Inferior parietal cortex (tissue), 1 donor: Measurements from ENCODE around the gene HIVEP3.

ENCODE experiments used
- DNase-seq: peaks from one replicate; pipeline ENCODE4 v3.0.0-alpha.2; 2016; ENCODE audit errors: extremely low spot score

The HIVEP3 gene

DNA sequence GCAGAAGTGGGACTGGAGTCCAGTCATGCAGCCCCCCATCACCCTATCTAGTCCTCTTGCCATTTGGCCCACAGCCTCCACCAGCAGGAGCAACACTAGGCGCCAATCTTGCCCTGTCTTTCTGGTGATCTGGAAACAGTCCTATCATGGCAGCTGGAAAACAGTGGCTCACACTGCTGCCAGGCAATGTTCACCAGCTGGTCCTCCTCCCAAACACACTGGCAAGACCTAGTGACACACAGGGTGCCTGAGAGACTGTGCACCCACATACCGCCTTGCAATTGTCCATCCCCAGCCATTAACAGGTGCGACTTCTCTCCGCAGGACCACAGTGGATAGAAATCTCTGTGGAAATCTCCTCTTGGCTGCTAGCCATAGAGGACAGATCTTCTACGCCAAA lies 105.5 kb downstream of the HIVEP3 start:
- no peak for DNase-seq

DNA sequence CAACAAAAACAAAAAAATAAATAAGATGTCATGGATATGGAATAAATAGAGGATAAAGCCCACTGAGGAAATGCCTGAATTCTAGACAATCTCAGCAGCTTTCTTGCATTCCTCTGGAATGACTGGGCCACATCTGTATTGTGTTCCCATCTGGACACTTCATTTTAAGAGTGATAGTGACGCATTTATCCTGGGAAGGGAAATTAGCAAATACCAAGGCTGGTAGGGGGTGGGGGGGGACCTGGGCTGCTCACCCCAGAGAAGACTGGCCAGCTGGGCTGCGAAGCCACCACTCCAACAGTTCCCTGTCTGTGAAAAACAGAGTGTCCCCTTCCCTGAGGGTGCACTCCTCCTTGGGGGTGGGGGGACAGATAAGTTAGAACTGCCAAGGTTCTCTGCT lies 106.3 kb downstream of the HIVEP3 start:
- no peak for DNase-seq

DNA sequence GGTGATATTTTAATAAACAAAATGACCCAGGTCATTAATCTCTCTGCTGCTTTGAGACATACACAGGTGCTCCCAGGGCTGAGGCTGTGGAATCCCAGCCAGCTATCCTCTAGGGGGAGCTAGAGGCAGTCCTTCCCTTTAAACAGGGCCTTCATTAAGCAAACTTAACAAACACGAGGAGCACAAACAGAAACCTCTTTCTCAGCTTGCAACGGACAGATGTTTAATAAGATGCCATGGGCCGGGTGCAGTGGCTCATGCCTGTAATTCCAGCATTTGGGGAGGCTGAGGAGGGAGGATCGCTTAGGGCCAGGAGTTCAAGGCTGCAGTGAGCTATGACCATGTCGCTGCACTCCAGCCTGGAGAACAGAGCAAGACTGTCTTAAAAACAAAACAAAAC lies 106.7 kb downstream of the HIVEP3 start:
- peak; percentile 48 for DNase-seq

DNA sequence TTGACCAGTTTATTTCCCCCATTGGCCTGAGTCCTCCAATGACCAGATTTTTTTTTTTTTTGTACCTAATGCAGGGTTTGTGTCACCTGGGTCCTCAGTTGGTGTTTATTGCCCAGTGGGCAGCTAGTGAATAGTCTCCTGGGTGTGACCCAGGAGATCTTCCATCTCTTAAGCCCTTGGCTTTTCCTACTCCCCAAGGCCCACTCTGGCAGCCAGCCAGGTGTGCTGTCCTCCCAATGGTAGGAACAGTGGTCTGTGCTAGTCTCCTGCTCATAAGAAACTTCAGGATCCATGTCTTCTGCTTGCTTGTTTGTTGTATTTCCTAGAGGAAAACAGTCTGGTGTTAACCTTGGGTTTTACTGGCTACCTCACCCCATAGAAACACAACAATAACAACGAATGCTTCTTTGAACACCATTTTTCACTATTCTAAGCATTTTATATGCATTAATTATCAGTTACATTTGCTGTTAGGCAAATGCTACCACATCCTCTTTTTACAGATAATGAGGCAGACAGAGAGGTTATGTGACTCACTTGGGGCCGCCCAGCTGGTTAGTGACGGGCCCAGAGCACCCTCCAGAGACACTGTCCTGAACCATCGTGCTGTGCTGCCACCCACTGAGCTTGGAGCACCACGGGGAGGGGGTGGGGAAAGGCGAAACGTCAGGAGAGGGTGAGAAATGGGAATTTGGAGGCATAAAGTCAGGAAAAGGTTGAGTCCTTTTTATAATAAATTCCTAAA lies 107.5 kb downstream of the HIVEP3 start:
- no peak for DNase-seq

DNA sequence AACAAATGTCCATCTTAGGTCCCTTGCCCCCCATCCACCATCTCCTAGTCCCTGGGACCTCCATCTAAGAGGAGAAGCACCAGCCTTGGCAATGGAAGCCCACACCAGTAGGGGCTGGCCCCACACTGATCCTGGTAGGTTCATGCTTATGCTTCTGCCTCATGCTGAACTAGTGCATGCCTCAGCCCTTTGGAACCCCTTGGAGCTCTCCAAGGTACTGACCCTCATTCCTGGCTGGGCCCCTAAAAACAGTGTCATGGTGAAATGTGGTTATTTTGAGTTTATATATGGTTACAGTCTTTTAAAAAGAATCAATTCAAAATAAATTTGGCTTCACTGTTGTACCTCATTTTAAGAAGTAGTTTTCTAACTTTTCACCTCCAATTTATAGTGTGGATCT lies 108.3 kb downstream of the HIVEP3 start:
- no peak for DNase-seq

DNA sequence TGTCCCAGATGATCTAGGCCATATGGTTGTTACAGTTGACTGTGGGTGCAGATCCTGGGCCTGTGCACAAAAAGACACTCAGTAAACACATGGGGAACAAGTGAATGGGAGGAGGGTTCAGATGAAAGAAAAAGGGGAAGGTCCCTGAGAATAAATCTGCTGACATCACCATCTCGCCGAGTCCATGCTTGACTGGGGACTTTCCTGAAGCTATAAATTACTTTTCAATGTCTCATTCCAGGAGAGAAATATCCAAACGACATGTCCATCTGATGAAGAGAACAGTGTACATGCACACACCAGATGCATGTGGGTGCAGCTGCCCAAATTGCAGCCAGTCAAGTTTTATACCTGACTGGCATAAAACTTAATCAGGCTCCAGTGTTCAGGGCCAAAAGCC lies 109.0 kb downstream of the HIVEP3 start:
- DNase-seq = no peak

DNA sequence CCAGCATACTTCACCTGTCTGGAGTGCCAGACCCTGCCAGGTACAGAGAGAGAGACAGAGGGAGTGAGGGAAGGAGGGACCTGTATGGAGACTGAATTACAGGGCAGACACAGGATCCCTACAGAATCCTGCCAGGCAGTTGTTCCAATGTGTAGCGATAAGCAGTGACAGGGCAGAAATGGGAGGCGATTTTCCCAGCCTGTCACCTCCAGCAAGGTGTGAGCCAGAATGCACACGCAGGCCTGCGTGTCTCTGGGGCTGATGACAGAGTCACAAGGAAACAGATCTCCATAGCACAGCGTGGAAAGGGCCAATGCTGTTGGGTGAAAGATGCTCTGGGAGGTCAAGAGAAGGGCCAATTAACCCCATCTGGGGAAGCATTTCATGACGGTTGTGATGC lies 111.3 kb downstream of the HIVEP3 start:
- no peak for DNase-seq

DNA sequence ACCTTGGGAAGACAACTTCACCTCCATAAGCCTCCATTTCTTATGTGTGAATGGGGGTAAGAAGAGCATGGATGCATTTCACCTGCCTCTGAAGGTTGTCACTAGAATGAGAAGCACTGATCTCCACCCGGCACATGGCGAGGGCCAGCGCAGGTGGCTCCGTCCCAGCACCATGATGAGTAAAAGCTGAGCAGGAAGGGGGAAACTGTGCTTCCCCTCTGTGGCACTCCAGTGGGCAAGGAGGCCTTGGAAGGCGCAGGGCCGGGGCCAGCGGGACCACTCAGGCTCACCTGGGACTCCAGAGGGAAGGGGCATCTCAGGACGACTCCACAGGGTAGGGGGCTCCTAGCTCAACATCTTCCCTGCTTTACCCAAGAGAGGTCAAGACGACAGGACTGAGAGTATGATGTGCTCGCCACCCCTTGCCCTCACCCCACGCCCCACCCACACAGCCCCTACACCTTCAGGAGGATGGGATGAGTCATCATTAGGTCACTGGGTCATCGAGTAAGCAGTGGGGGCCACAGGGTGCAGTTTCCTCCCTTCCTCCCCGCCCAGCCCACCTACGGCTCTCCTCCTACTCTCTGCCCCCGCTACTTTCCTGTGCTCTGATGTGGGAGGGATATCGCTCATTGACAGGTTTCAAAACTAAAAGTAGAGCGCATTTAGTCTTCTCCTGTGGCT lies 112.1 kb downstream of the HIVEP3 start:
- no peak for DNase-seq

DNA sequence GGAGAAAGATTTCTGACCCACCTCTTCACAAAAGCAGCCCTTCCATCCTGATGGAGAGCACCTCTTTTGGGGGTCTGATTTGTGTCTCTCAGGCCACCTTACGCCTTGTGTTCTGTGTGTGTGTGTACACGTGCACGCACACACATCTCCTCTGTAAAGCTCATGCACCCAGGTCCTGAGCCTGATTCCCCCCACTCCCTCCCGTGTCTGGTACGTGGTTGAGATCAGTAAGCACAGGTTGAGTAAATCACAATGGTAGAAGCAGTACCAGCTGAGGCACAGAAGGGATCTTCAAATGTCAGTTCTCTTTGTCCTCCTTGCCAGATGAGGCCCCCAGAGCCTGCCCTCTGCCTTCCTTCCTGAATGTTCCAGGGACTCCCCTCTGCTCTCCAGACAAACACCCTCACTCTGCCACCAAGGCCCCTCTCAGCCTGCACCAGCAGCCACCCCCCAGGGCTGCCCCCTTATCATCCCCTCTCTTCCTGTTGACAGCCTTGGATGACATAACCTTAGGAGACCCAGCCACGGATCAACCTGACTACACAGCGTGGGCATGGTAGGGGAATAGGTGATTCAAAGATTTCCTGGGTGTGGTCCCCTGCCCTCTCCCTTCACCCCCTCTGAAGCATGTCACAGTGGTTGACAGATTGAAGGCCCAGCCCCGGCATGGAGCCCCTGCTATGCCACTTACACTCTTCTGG lies 112.8 kb downstream of the HIVEP3 start:
- no peak for DNase-seq

DNA sequence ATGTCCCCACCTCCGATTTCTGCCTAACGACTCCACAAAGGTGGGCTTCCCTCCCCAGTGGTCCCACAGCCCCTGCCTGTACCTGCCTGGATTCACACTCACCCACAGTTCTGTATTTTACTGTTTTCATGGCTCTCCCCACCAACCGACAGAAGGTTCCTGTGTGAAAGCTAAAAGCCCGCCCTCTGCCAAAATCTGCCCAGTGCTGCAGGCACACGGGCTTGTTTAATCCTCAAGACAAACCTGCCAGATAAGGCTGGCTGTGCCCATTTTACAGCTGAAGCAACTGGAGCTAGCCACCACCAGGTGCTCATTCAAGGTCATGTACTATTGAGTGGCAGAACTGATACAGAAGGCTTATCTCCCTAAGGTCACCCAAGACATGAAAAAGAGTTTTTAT lies 114.5 kb downstream of the HIVEP3 start:
- DNase-seq = no peak

DNA sequence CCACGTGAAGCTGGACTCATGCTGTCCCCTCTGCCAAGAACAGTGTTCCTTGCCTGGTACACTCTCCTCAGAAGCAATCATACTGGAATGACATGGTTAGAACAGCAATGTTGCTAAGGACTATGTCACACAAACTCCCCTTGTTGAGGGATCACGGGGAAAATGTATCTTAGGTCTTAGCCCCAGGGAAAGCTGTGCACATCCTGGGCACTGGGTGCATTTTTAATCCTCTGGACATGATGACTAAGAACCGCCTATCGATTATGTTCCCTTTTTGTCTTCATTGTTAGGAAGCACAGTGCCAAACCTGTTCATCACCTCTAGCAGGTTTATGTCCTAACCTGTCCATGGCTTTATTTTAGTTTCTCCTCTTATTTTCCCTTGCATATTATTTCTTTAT lies 115.1 kb downstream of the HIVEP3 start:
- DNase-seq = no peak

DNA sequence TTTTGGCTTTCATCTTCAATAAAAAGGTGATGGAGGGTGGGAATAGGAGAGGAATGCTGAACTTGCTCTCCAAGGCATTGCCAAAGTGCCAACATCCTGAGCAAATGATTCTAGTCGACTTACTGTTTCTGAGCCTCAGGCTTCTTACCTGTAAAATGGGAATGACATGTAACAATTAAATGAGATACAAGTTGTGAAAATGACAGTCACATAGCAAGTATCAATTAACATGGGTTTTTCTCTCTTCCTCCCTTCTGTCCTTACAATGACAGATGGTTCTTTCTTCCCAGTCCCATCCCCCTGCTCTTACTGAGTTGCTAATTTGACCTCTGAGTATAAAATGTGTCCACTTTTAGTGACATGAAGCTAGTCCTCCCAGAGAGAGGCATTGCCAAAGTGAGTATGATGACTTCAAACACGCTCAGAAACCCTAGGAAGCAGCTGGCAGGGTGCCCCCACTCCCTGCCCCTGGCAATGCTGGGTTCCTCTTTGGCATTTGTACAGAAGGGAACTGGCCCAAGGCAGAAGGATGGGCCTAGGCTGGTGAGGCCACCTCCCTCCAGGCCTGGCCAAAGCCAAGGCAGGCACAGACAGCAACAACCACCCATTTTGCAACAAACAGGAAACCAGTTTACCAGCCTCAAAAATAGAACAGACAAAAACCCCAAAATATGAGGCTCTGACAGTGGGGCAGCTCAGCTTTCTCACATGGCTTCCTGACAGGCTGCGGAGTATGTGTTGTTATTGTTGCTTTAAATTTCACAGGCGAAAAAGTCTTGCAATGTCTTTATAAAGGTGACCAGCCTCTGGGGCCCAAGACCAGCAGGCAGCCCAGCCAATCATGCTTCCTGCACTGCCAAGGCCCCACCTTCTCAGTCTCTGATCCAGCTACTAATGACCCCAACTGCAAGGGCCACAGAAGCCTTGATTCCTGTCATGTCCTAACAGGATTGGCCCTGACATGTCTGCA lies 115.9 kb downstream of the HIVEP3 start:
- peak; percentile 20 for DNase-seq

DNA sequence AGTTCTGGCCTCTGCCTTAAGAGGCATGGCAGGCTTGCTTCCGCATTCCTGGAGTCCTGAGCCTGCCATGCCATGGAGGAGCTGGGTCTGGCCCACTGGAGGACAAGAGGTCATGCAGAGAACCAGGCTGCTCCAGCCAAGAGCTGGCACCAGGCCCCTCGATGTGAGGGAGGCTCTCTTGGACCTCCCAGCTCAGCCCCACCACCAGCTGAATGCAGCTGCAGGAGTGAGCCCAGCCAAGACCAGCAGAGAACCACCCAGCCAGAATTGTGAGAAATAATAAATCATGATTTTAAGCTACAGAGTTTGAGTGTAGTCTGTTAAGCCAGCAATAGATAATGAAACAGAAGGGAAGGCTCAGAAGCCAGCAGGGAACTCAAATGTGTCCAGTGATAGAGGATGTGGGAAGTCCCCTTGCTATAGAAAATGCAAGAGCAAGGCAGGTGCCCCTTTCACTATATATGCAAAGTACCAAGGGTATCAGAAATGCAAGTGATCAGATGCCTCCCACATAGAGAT lies 118.4 kb downstream of the HIVEP3 start:
- DNase-seq = no peak

DNA sequence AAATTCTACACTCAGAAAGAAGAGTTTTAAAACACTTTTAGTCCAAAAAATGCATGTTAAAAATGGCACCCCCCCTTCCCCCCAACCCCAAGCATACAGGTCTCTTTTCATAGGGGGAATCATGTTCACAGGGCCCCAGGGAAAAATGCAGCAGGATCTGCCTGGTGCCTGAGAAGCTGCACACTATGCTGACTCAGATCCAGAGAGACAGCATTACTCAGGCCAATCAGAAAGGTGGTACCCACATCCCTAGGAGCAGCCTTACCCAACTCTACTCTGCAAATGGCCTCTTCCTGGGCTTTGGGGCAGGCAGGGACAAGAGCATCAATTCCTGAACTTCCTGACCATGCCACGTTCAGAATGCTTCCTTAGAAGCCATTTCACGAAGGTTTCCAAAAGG lies 119.0 kb downstream of the HIVEP3 start:
- no peak for DNase-seq

DNA sequence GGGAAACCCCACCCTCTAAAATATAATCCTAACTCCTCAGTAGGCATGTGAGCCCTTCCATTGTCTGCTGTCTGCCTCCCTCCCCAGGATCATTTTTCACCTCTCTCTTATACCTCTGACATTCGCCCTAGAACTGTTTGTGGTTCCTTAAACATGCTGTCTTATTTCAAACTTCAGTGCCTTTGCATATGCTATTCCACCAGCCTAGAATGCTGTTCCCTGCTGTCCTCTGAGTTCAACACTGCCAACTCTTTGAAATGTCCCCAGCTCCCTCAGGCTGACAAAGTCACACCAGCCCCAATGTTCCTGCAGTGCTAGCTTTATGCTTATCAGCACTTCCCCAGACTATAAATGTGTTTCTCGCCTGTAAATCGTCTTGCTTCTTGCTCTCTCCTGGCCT lies 119.5 kb downstream of the HIVEP3 start:
- DNase-seq = no peak

DNA sequence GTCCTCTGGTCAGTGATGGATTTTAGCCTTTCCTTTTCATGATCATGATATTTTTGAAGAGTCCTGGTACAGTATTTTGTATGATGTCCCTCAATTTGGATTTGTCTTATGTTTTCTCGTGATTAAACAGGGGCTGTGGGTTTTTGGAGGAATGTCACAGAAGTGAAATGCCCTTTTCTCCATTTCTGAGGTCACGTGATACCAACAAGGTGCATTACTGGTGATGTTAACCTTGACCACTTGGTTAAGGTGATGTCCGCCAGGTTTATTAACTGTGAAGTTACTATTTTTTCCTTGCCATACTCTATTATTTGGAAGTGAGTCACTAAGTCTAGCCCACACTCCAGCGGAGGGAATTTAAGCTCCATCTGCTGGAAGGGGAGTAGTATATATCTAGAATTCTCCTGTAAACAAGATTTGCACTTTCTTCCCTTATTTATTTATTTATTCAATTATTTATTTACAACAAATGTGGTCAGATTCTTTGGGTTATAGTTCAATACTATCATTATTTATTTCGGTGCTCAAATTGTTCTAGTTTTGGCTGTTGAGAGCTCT lies 123.4 kb downstream of the HIVEP3 start:
- no peak for DNase-seq

DNA sequence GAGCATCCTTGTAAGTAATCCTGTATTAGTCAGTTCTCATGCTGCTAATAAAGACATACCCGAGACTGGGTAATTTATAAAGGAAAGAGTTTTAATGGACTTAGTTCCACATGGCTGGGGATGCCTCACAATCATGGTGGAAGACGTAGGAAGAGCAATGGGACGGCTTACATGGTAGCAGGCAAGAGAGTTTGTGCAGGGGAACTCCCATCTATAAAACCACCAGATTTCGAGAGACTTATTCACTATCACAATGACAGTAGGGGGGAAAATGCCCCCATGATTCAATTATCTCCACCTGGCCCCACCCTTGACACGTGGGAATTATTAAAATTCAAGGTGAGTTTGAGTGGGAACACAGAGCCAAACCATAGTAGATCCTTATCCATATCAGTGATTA lies 124.7 kb downstream of the HIVEP3 start:
- no peak for DNase-seq

DNA sequence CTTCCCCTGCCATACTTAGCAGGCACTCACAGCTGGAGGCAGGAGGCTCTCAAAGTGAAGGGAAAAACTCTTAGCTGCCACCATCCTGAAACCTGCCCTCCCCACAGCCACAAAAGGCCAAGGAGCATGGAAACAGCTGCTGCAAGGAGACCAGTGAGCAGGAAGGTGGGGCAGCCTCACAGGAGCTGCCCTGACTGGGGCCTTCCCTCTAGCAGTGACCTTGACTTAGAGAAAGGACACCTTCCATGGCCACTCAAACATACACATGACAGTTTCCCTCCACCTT lies 126.3 kb downstream of the HIVEP3 start:
- DNase-seq = no peak

DNA sequence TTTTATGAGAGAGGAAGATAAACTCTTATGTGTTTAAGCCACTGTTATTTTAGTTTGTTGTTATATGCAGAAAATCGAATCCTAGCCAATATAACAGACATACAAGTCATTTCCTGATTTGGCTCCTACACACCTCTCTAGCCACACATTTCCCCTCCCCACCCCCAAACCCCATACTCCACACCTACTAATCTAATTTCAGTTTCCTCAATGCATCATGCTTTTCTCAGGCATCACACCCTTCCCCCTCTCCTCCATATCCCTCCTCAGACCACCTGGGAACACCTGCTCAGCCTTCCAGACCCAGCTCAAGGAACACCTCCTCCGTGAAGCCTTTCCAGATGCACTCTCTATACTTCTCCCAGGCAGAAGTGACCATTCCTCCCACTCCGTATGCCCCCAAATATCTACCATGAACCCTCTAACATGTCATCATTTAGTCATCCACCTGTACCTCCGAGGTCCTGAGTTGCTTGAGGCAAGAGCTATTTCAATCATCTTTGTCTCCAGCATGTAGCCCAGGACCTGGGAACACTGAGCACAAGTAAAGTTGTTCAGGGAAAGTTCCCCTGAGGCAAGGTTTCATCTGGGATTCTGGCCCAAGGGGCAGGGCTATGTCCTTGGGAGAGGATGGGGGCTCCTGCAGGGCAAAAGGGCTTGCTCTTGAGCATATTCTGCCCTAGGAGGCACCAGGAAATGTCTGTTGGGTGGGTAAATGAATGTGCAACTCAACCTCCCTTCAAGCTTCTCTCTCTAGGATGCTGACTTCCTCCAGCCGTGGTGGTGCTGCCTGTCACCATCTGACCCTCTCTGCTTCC lies 126.8 kb downstream of the HIVEP3 start:
- DNase-seq = no peak

DNA sequence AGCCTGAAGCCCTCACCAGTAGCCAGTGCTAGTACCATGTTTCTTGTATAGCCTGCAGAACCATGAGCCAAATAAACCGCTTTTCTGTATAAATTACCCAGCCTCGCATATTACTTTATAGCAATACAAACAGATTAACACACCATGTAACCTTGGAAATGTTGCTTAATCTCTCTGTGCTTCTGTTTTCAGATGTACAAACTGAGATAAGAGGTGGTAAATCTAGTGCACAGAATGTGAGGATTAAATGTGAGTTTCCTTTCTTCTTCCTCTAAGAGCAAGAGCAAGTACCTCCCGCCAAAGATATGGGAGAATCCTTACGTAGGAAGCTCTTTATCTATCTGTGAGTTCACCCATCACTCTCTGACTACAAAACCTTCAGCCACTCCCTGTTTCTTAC lies 128.4 kb downstream of the HIVEP3 start:
- no peak for DNase-seq
